ENCODE results near the gene GLRX2.
"Not testable (repeated sequence)": the region's sequence is repeated elsewhere in the genome, so short reads cannot be mapped to it uniquely, and the experiment has no call there.

- not testable (repeated sequence) for TF ChIP-seq CEBPB (IDR thresholded peaks at IDR 0.05; ENCODE audit: low read depth); SP1 (IDR thresholded peaks at IDR 0.05; ENCODE audit: low read depth); CTCF (IDR thresholded peaks at IDR 0.05 in 2 of 3, conservative IDR thresholded peaks at IDR 0.05 in 1 of 3; ENCODE audit: borderline replicate concordance in 1 of 3, insufficient read depth in 1 of 3, low read depth in 2 of 3, low read length in 2 of 3); ZBTB33 (IDR thresholded peaks at IDR 0.05; ENCODE audit: extremely low read depth, insufficient replicate concordance, low read length); MAX (IDR thresholded peaks at IDR 0.05); YY1 (IDR thresholded peaks at IDR 0.05; ENCODE audit: extremely low read depth, insufficient replicate concordance, low read depth, low read length); REST (IDR thresholded peaks at IDR 0.05; ENCODE audit: low read depth); EZH2phosphoT487 (IDR thresholded peaks at IDR 0.05; ENCODE audit: borderline replicate concordance); EGR1 (IDR thresholded peaks at IDR 0.05; ENCODE audit: low read depth); ZFX (IDR thresholded peaks at IDR 0.05); FOSL1 (IDR thresholded peaks at IDR 0.05; ENCODE audit: low read depth); SIN3A (IDR thresholded peaks at IDR 0.05; ENCODE audit: low read depth)
Observed at GRCh38 chr1:193117167-193117566, 12.0 kb upstream of the GLRX2 start.

Data from HCT116 (cell line).